Smooth muscle cell (in vitro differentiated cells): ENCODE results near the gene METTL18. TPM values are rescaled to one million over a fixed set of nuclear protein-coding genes. Genes with fewer than 3 reads are reported as not detected.

Source experiments
- DNase-seq: peaks from one replicate; lab custom pipeline; 2025; ENCODE audit not compliant: unreplicated experiment; lab: John Stamatoyannopoulos, UW
- H2AFZ ChIP-seq: fragments of 200-600 bp; sonication (generic); 2 replicates; pipeline ENCODE4 v1.6.0; 2016; ENCODE audit warnings: antibody characterized with exemption, low read depth, mild to moderate bottlenecking
- H3F3A ChIP-seq: fragments of 200-600 bp; sonication (generic); 2 replicates; pipeline ENCODE4 v1.6.0; 2017; ENCODE audit warnings: antibody characterized with exemption, low read depth
- H3K27ac ChIP-seq: fragments of 200-600 bp; sonication (generic); 2 replicates; pipeline ENCODE4 v1.5.1; 2016; ENCODE audit warnings: low read depth, mild to moderate bottlenecking
- H3K27me3 ChIP-seq: fragments of 200-600 bp; sonication (generic); 2 replicates; pipeline ENCODE4 v1.6.1; 2016; ENCODE audit warnings: low read depth, mild to moderate bottlenecking
- H3K36me3 ChIP-seq: fragments of 200-600 bp; sonication (generic); 2 replicates; pipeline ENCODE4 v1.5.1; 2016; ENCODE audit warnings: low read depth
- H3K4me1 ChIP-seq: fragments of 200-600 bp; sonication (generic); 2 replicates; pipeline ENCODE4 v1.5.1; 2016; ENCODE audit warnings: low read depth
- H3K4me2 ChIP-seq: fragments of 200-600 bp; sonication (generic); 2 replicates; pipeline ENCODE4 v1.6.0; 2016; ENCODE audit warnings: mild to moderate bottlenecking
- H3K4me3 ChIP-seq: fragments of 200-600 bp; sonication (generic); 2 replicates; pipeline ENCODE4 v1.5.1; 2016; ENCODE audit warnings: mild to moderate bottlenecking
- H3K79me2 ChIP-seq: fragments of 200-600 bp; sonication (generic); 2 replicates; pipeline ENCODE4 v1.6.0; 2016; ENCODE audit warnings: low read depth, mild to moderate bottlenecking
- H3K9ac ChIP-seq: fragments of 200-600 bp; sonication (generic); 2 replicates; pipeline ENCODE4 v1.6.0; 2016; ENCODE audit warnings: low read depth
- H3K9me3 ChIP-seq: fragments of 200-600 bp; sonication (generic); replicated peaks from 2 replicates; pipeline ENCODE4 v1.5.1; 2016; ENCODE audit warnings: low read depth
- H4K20me1 ChIP-seq: fragments of 200-600 bp; sonication (generic); 2 replicates; pipeline ENCODE4 v1.6.0; 2016; ENCODE audit warnings: low read depth
- WGBS: methylation state at CpG from one replicate; pipeline ENCODE4 v1.1.7; 2016; ENCODE audit warnings: low lambda C conversion rate; 5-methylcytosine and 5-hydroxymethylcytosine counted together
- polyA plus RNA-seq: library from polyadenylated mRNA; unstranded; fragments of >200 nt; fragmentation: Nextera tagmentation; extraction: Ambion mirVana; gene quantifications from 2 replicates; pipeline ENCODE4 v1.2.1, GENCODE V29; 2016
- total RNA-seq: library from RNA; depleted of rRNA; stranded (reverse); fragments of >200 nt; gene quantifications from 2 replicates; pipeline ENCODE4 v1.2.3, GENCODE V29; 2014
- TF ChIP-seq, protein P1 (sequence below): fragments of 200-600 bp; sonication (generic); IDR thresholded peaks from 2 replicates; pipeline ENCODE4 v1.5.1; 2017; ENCODE audit warnings: borderline replicate concordance, mild to moderate bottlenecking, antibody characterized with exemption; ENCODE audit not compliant: insufficient read depth, poor library complexity, severe bottlenecking

METTL18 gene
- total and polyA plus RNA-seq, 2 experiments from 2014 or later: 5.2 to 6.1 TPM

GRCh38 chr1:169835647-169836046 is 40.9 kb upstream of the METTL18 start:
- peaks cover 18% of the 10 kb centered on the region for H3K36me3 ChIP-seq
- H3K27me3 ChIP-seq: no peaks in the 10 kb centered on the region
- no peak overlapping the region for H2AFZ ChIP-seq

DNA sequence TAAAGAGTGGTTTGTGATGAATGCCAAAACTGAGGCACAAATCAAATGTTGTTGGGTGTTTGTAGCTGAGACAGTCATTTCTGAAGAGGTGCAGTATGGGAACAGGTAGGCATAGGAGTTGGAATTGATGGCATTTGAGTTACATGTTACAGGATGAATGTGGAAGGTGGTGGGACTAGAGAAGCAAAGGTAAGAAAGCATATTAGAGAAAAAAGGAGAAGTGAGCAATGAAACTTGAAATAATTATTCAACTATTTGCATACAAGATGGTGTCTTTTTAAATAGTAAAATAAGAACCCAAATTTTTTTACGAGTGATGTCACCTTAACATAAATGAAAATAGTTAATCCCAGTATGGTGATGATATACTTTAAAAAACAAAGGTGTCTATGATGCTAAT is 40.2 kb upstream of the METTL18 start:
- peaks cover 24% of the 10 kb centered on the region for H3K36me3 ChIP-seq
- H3K9me3 ChIP-seq: peaks cover 2% of the 10 kb centered on the region
- DNase-seq: no peak
- WGBS: 100% methylated on average over 1 of the region's 1 CpG
- H3K9ac ChIP-seq: no peak overlapping the region
- H3K4me2 ChIP-seq: no peak overlapping the region
- no peaks in the 10 kb centered on the region for H3K27me3 ChIP-seq
- H3K4me1 ChIP-seq: no peaks in the 10 kb centered on the region
- no peak overlapping the region for H3K4me3 ChIP-seq
- no peak overlapping the region for H3K27ac ChIP-seq
- no peaks in the 10 kb centered on the region for H3K79me2 ChIP-seq
- H4K20me1 ChIP-seq: no peaks in the 10 kb centered on the region
- H3F3A ChIP-seq: no peaks in the 10 kb centered on the region
- H2AFZ ChIP-seq: no peak overlapping the region
- TF ChIP-seq, protein P1, sequence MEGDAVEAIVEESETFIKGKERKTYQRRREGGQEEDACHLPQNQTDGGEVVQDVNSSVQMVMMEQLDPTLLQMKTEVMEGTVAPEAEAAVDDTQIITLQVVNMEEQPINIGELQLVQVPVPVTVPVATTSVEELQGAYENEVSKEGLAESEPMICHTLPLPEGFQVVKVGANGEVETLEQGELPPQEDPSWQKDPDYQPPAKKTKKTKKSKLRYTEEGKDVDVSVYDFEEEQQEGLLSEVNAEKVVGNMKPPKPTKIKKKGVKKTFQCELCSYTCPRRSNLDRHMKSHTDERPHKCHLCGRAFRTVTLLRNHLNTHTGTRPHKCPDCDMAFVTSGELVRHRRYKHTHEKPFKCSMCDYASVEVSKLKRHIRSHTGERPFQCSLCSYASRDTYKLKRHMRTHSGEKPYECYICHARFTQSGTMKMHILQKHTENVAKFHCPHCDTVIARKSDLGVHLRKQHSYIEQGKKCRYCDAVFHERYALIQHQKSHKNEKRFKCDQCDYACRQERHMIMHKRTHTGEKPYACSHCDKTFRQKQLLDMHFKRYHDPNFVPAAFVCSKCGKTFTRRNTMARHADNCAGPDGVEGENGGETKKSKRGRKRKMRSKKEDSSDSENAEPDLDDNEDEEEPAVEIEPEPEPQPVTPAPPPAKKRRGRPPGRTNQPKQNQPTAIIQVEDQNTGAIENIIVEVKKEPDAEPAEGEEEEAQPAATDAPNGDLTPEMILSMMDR: no peak

More at GRCh38 chr1:169835647-169836046, 40.9 kb upstream of the METTL18 start:
- Histone ChIP-seq H3K9me3 (peaks cover 5% of the 10 kb centered on the region), H3F3A (no peaks in the 10 kb centered on the region), H3K79me2 (peaks cover under 1% of the 10 kb centered on the region), H3K9ac (no peak overlapping the region), H3K4me2 (no peak overlapping the region), H3K4me1 (no peaks in the 10 kb centered on the region), H4K20me1 (no peaks in the 10 kb centered on the region), H3K27ac (no peak overlapping the region), H3K4me3 (no peak overlapping the region)
- no peak for DNase-seq
- TF ChIP-seq, protein P1: no peak
- 100% methylated on average over 1 of the region's 1 CpG for WGBS

DNA sequence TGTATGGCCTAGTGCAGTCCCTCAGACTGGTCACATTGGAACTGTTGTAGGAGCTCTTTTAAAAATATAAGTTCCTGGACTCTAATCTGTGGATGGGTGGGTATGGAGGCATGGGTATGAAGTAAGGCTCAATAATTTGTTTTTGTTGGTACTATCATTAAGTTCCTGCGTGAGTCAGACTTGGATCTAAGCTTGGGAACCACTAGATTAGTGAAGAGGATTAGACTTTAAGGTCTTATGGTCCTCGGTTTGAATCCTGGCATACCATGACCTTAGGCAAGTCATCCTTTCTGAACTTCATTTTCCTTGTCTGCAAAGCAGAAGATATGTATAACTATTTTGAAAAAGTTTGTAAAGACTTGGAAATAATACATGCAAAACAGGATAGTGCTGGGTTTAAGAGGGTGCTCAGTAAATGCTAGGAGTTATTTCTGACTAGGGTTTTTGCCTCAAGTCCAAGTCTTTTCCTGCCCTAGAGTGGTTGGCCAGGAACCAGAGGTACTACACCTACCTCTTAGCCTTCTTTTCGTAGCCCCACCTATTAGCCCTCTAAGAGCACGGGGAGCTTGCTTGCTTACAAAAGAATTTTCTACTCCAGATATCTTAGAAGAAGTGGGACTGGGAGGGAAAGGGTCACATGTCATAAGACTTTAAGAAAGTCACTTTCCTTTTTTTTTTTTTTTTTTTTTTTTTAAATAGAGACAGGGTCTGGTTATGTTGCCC is 38.6 kb upstream of the METTL18 start:
- no peak overlapping the region for H3K4me3 ChIP-seq
- no peaks in the 10 kb centered on the region for H3K9me3 ChIP-seq
- H3K27ac ChIP-seq: no peak overlapping the region
- H3F3A ChIP-seq: no peaks in the 10 kb centered on the region
- peaks cover 11% of the 10 kb centered on the region for H3K36me3 ChIP-seq
- H3K9ac ChIP-seq: no peak overlapping the region
- TF ChIP-seq, protein P1: no peak
- no peak overlapping the region for H3K4me2 ChIP-seq
- no peaks in the 10 kb centered on the region for H3K79me2 ChIP-seq
- no peaks in the 10 kb centered on the region for H3K27me3 ChIP-seq
- DNase-seq: no peak
- H2AFZ ChIP-seq: no peak overlapping the region
- no peaks in the 10 kb centered on the region for H3K4me1 ChIP-seq
- 41% methylated on average over 4 of the region's 4 CpGs for WGBS
- no peaks in the 10 kb centered on the region for H4K20me1 ChIP-seq

GRCh38 chr1:169829671-169830070 is 35.0 kb upstream of the METTL18 start:
- no peak for DNase-seq
- H3K4me1 ChIP-seq: no peaks in the 10 kb centered on the region
- no peak overlapping the region for H2AFZ ChIP-seq
- H3K4me2 ChIP-seq: no peak overlapping the region
- H3K9me3 ChIP-seq: no peaks in the 10 kb centered on the region
- H3K27ac ChIP-seq: no peak overlapping the region
- H3K27me3 ChIP-seq: no peaks in the 10 kb centered on the region
- no peak overlapping the region for H3K4me3 ChIP-seq
- no peaks in the 10 kb centered on the region for H3K79me2 ChIP-seq
- 100% methylated on average over 1 of the region's 1 CpG for WGBS
- H3K9ac ChIP-seq: no peak overlapping the region
- H3F3A ChIP-seq: no peaks in the 10 kb centered on the region
- no peaks in the 10 kb centered on the region for H4K20me1 ChIP-seq
- TF ChIP-seq, protein P1: no peak
- H3K36me3 ChIP-seq: peaks cover 11% of the 10 kb centered on the region
